ENCODE data around the gene MAP1B. TPM values are rescaled to one million over a fixed set of nuclear protein-coding genes. Genes with fewer than 3 reads are reported as not detected.

The MAP1B gene
- total RNA-seq, 1 experiment from 2014 or later = 8.9 TPM

DNA sequence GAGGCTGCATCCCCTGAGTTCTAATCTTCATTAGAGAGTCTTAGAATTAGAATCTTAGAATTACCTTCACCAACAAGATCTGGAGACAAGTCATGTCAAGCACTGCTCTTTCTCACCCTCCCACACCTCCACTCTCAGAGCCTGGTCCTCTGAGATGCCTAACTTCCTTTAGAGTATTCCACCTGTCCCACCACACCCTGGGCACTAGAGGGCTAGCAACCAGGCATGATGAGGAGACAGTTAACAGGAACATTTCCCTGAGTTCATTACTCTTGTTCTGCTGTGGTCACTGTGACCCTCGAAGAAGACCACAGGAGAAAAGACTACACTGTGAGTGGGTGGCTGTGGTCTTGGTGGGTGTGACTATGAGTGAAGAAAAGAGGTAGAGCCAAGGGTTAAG is 25.2 kb upstream of the MAP1B start:
- Histone ChIP-seq H4K20me1 (ENCODE audit: insufficient read depth) (no peaks in the 10 kb centered on the region), H2AFZ (ENCODE audit: low read depth, low read length, poor library complexity, severe bottlenecking) (no peak overlapping the region), H3K9me3 (ENCODE audit: control insufficient read depth in 1 of 2, insufficient read depth in 1 of 2, low read depth in 1 of 2, low read length in 2 of 2) (no peaks in the 10 kb centered on the region), H3K36me3 (ENCODE audit: control insufficient read depth in 1 of 2, insufficient read depth in 2 of 2, low read length in 2 of 2) (no peaks in the 10 kb centered on the region), H3K4me1 (ENCODE audit: control insufficient read depth in 1 of 2, insufficient read depth in 2 of 2, low read length in 2 of 2) (peaks cover 0 to 7% of the 10 kb centered on the region in 2 experiments; a peak in 1 of 4 replicates), H3K27me3 (ENCODE audit: insufficient read depth, low read length) (no peaks in the 10 kb centered on the region), H3K9me2 (ENCODE audit: insufficient read depth) (no peaks in the 10 kb centered on the region), H3K9ac (ENCODE audit: low read length) (no peak overlapping the region), H3K4me3 (replicated peaks in 1 of 2; ENCODE audit: low read depth in 1 of 2, low read length in 2 of 2) (no peak overlapping the region), H3K79me2 (ENCODE audit: insufficient read depth, low read length) (no peaks in the 10 kb centered on the region), H3K27ac (ENCODE audit: low read depth, low read length) (no peak overlapping the region), H3K4me2 (ENCODE audit: low read length) (no peak overlapping the region)
- peak; percentile 54; the same call in 1 of the 2 replicates for ATAC-seq
- POLR2A ChIA-PET = no interaction called here
- DNase-seq (ENCODE audit: low read depth, low spot score) = no peak
- intact Hi-C loops (cut with micrococcal nuclease) = no loop called here
- TF ChIP-seq, protein P1, sequence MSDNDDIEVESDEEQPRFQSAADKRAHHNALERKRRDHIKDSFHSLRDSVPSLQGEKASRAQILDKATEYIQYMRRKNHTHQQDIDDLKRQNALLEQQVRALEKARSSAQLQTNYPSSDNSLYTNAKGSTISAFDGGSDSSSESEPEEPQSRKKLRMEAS (IDR thresholded peaks at IDR 0.05) = no peak
- TF ChIP-seq, protein P2, sequence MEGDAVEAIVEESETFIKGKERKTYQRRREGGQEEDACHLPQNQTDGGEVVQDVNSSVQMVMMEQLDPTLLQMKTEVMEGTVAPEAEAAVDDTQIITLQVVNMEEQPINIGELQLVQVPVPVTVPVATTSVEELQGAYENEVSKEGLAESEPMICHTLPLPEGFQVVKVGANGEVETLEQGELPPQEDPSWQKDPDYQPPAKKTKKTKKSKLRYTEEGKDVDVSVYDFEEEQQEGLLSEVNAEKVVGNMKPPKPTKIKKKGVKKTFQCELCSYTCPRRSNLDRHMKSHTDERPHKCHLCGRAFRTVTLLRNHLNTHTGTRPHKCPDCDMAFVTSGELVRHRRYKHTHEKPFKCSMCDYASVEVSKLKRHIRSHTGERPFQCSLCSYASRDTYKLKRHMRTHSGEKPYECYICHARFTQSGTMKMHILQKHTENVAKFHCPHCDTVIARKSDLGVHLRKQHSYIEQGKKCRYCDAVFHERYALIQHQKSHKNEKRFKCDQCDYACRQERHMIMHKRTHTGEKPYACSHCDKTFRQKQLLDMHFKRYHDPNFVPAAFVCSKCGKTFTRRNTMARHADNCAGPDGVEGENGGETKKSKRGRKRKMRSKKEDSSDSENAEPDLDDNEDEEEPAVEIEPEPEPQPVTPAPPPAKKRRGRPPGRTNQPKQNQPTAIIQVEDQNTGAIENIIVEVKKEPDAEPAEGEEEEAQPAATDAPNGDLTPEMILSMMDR (IDR thresholded peaks at IDR 0.05 in 2 of 3, conservative IDR thresholded peaks at IDR 0.05 in 1 of 3; ENCODE audit: borderline replicate concordance in 1 of 3, insufficient read depth in 1 of 3, low read depth in 2 of 3, low read length in 2 of 3) = peak in 2 of 3 experiments; percentile 39 to 40; a peak in 3 of 6 replicates
- BruUV-seq (replicated peaks) = no TSS peak
- CTCF ChIA-PET = no interaction called here
- RAD21 ChIA-PET (ENCODE audit: low non-redundant PET in 1 of 2, low total read pairs in 2 of 2, uncharacterized antibody in 2 of 2, unreplicated experiment in 2 of 2) = no interaction called here

DNA sequence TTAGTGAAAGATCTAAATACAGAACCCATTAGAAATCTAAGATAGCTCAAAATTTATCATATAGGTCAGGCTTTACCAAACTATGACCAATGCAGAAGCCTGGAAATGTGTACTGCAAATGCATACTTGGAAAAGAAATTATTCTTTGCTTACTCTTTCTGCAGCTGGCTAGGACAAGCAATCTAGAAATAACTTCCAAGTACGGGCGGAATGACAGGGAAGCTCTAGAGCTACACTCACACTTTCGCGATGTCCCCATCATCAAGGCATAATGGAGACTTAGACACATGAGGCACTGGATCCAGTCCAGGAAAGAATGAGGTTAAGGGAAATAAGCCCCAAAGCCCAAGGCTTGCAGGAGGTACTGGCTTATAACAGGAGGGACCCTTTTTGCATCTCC is 22.4 kb upstream of the MAP1B start:
- H3K4me1 ChIP-seq (ENCODE audit: control insufficient read depth in 1 of 2, insufficient read depth in 2 of 2, low read length in 2 of 2) = no peaks in the 10 kb centered on the region
- H3K9ac ChIP-seq (ENCODE audit: low read length) = no peak overlapping the region
- TF ChIP-seq ELF1 (IDR thresholded peaks at IDR 0.05; ENCODE audit: borderline replicate concordance, low read depth) (no peak), YY1 (IDR thresholded peaks at IDR 0.05; ENCODE audit: extremely low read depth, insufficient replicate concordance, low read depth, low read length) (no peak), EGR1 (IDR thresholded peaks at IDR 0.05; ENCODE audit: low read depth) (no peak), POLR2AphosphoS5 (IDR thresholded peaks at IDR 0.05; ENCODE audit: low read depth, low read length) (no peak), RAD21 (IDR thresholded peaks at IDR 0.05; ENCODE audit: low read depth) (no peak), SIN3A (IDR thresholded peaks at IDR 0.05; ENCODE audit: low read depth) (no peak), FOSL1 (IDR thresholded peaks at IDR 0.05; ENCODE audit: low read depth) (no peak)
- TF ChIP-seq, protein P2 (IDR thresholded peaks at IDR 0.05 in 2 of 3, conservative IDR thresholded peaks at IDR 0.05 in 1 of 3; ENCODE audit: borderline replicate concordance in 1 of 3, insufficient read depth in 1 of 3, low read depth in 2 of 3, low read length in 2 of 3) = no peak
- no peak overlapping the region for H2AFZ ChIP-seq (ENCODE audit: low read depth, low read length, poor library complexity, severe bottlenecking)
- DNase-seq (ENCODE audit: low read depth, low spot score) (no peak), ATAC-seq (no peak)
- no peaks in the 10 kb centered on the region for H3K36me3 ChIP-seq (ENCODE audit: control insufficient read depth in 1 of 2, insufficient read depth in 2 of 2, low read length in 2 of 2)
- H3K27me3 ChIP-seq (ENCODE audit: insufficient read depth, low read length) = no peaks in the 10 kb centered on the region
- ChIA-PET CTCF (no interaction called here), POLR2A (no interaction called here), RAD21 (ENCODE audit: low non-redundant PET in 1 of 2, low total read pairs in 2 of 2, uncharacterized antibody in 2 of 2, unreplicated experiment in 2 of 2) (no interaction called here)
- H3K9me2 ChIP-seq (ENCODE audit: insufficient read depth) = no peaks in the 10 kb centered on the region
- H3K79me2 ChIP-seq (ENCODE audit: insufficient read depth, low read length) = no peaks in the 10 kb centered on the region
- no peak overlapping the region for H3K4me3 ChIP-seq (replicated peaks in 1 of 2; ENCODE audit: low read depth in 1 of 2, low read length in 2 of 2)
- no peak overlapping the region for H3K27ac ChIP-seq (ENCODE audit: low read depth, low read length)
- H4K20me1 ChIP-seq (ENCODE audit: insufficient read depth) = no peaks in the 10 kb centered on the region
- intact Hi-C loops (cut with micrococcal nuclease) = no loop called here
- no peak overlapping the region for H3K4me2 ChIP-seq (ENCODE audit: low read length)
- no peaks in the 10 kb centered on the region for H3K9me3 ChIP-seq (ENCODE audit: control insufficient read depth in 1 of 2, insufficient read depth in 1 of 2, low read depth in 1 of 2, low read length in 2 of 2)
- no TSS peak for BruUV-seq (replicated peaks)
